ENCODE data around the gene DYRK3.

DYRK3 gene

GRCh38 chr1:206662396-206663092, 27.2 kb downstream of the DYRK3 start:
- DNase-seq = no peak

DNA sequence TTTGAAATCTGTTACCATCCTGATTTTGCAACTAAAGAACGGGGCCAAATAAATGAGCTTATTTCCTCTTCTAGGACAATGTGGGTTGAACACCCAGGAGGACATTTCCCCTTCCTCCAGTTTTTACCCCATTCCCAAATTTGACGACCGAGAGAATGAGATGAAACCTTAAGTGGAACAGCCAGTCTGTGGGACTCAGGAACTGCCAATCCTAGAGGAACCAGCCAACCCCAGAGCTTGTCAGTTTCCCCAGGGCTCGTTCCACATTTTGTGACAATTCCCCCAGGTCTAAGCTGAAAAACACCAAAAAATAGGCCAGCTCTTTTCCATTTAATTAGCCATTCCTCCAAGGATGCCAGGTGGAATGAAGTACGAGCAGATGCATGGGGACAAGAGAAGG, 28.0 kb downstream of the DYRK3 start:
- no peak for DNase-seq

- DNase-seq = peak; percentile 68
Observed at GRCh38 chr1:206663832-206664652, 28.7 kb downstream of the DYRK3 start.

- DNase-seq = no peak
Observed at GRCh38 chr1:206664740-206665139, 29.4 kb downstream of the DYRK3 start.

GRCh38 chr1:206666031-206666561, 30.8 kb downstream of the DYRK3 start:
- DNase-seq = no peak

DNA sequence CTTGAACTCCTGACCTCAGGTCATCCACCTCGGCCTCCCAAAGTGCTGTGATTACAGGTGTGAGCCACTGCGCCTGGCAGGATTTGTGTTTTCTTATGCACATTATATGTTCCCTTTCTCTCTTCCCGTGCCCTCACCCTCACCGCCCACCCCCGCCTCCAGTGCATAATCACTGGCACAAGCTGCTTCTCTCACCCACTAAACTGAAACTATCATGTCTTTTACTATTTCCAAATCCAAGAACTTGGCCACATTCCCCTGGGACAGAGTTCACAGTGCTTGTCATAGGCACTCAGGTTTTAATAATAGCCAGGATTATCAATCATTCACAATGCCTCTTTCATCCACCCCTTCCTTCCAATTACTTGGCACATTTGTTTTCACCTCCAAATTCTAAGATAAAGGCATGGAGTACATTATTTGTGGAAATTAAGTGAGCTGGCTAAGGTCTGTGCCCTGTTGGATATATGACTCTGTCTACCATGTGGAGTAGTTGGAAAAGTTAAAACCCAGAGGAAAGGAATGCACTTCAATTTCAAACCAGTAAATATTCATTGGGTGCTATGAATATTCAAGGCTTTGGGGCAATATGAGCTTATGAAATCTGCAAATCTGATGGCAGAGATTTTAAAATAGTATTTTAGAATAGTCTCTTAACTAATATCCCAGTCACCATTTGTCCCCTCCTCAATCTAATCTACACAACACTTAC, 31.8 kb downstream of the DYRK3 start:
- DNase-seq = no peak

GRCh38 chr1:206668351-206668750, 33.0 kb downstream of the DYRK3 start:
- DNase-seq = no peak

- DNase-seq = no peak
Observed at GRCh38 chr1:206668874-206669410, 33.6 kb downstream of the DYRK3 start.

DNA sequence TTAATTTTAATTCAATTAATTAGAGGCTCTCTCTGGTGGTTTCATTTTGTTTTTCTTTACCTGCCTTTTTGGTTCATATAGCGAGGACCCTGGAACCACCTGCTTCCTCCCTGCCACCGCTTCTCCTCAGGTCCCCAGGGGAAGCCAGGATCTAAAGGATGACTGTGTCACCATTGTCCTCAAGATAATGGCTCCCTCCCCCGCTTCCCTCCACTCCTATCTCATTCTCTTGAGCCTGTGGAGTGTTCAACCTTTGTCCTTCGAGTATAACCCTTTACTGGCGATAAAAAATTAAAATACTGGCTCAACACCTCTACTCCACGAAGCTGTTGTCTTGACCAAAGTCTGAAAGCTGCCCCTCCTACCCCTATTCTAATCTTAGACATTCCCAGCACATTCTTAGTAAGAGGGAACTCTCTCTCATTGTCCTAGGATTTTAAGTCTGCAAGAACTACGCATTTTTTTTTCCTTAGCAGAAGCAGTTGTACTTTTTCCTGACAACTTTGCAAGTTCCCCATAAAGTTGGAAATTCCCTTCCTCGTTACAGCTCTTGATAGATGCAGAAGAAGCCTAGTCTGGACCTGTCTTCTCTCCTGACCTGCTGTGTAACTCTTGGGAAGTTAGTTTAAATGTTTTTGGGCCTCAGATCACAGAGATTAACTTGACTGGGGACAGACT, 36.8 kb downstream of the DYRK3 start:
- peak; percentile 69 for DNase-seq

DNA sequence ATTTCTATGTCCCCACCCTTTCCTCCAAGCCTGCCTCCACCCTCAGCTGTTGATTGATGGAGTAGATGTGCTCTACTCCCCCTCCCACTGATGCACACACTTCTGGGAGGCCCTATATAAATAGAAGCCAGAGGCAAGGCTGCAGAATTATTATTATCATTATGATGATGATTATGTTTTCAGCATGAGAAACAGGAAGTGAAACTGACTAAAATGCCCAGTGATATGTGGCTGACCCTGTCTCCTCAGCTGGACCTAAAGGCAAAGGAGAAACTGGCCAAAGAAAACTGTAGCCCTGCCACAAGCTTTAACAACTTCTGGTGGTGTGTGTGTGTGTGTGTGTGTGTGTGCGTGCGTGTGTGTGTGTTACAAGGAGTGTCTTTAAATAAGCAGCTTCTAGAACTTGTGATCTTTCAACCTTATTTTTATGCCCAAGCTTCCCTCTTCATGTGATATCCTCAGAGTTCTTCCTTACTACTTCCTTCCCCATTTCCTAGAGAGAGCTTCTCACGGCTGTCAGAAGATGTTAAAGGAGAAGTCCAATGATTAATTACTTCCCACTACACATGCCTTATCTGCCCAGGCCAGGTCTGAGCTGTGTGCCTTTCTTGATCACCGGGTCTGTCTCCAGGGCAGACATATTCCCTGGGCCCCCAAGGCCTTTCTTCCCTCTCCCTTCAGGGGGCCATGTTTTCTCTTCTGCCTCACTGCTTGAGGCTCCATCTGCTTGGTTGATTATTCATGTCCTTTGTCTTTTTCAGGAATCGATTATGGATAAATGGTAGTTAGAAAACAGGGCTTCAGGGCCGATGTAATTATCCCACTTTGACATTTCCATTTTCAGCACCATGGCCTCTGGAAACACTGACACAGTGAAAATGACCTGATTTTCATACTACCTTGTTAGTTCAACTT, 37.8 kb downstream of the DYRK3 start:
- peak; percentile 34 for DNase-seq

DNA sequence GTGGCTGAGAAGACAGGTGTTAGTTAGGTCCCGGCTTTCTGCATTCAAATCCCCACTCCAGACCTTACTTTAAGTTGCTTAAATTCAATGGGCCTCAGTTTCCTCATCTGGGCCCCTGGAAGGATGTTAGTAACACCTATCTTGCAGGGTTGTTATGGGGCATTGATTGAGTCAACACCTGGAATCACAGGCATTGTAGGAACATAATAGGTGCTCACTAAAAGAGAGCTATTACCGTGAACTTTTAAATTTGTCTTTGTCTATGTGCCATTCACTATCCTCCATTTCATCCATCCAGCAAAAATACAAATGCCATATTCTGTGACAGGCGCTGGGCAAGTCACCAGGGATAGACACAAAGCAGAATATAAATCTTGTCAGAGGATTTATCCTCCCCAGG, 38.9 kb downstream of the DYRK3 start:
- DNase-seq = no peak

GRCh38 chr1:206674745-206675175, 39.4 kb downstream of the DYRK3 start:
- no peak for DNase-seq

GRCh38 chr1:206676499-206676898, 41.2 kb downstream of the DYRK3 start:
- DNase-seq = no peak

DNA sequence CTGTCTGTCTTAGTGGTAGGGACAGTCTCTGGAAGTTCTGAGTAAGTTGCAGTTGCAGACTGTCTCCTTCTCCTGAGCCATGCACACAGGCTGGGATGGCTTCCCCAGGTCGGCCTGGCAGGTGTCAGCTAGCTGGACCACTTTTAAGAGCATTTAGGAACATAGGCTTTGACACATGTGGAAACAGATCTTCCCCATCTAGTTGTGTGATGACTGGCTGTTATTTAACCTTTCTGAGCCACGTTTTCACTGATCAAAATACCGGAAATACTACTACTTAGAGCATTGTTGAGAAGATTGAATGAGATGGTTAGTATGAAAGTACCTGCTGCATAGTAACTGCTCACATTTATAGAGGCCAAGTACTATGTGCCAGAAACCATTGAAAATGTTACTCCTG, 43.2 kb downstream of the DYRK3 start:
- no peak for DNase-seq

- DNase-seq = no peak
Observed at GRCh38 chr1:206679738-206680211, 44.4 kb downstream of the DYRK3 start.

DNA sequence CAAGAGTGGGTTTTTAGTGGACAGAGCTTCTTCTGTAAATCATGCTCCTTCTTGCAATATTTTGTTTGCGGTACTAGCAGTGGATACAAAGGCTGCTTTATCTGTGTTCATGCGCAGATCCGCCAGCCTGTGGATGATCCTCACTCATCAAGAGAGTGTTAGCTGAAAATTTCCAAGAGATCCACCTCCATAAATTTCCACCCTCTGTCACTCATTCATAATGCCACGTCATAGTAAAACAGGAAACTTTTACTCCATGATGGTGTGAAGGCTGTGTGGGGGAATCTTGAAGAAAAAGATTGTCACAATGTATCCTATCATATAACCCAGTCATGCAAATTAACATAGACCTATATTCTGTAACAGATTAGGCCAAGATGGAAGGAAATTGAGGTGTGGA, 44.9 kb downstream of the DYRK3 start:
- no peak for DNase-seq

GRCh38 chr1:206681359-206681758, 46.0 kb downstream of the DYRK3 start:
- no peak for DNase-seq

GRCh38 chr1:206682111-206682510, 46.8 kb downstream of the DYRK3 start:
- DNase-seq = no peak

DNA sequence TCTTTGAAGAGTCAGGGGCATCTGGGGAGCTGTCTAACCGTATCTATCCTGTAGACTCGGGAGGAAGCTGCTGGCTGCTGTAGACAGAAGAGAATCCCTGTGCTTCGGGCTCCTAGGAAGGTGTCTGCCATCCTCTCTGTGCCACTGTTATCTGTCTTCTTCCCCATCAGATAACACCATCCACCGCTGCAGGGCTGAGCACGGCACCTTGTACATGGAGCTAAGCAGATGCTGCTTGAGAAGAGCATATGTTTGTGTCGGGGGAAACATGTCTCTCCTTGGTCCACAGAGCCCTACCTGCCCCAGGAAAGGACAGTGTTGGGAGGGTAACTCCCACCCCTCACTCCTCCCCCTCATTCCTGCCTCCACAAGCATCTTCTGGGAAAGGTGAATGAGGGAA, 48.0 kb downstream of the DYRK3 start:
- no peak for DNase-seq

DNA sequence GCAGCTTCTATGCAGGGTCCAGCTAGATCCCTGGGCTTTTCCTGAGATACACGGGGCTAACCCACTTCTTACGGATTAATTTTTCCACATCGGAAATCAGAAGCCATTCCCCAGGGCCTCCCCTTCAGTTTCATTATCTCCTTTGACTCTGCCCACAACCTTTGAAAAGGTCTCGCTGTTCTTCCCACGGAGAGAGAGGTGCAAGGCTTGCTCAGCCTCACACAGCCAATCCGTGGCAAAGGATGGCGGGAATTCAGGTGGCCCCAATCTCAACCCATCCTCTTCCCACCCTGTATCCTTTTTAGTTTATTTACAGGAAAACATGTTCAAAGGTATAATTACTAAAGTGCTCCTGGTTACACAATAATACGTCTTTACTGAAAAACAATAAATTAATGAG, 48.7 kb downstream of the DYRK3 start:
- DNase-seq = no peak
